ENCODE measurements around the gene SLC6A8.

DNA sequence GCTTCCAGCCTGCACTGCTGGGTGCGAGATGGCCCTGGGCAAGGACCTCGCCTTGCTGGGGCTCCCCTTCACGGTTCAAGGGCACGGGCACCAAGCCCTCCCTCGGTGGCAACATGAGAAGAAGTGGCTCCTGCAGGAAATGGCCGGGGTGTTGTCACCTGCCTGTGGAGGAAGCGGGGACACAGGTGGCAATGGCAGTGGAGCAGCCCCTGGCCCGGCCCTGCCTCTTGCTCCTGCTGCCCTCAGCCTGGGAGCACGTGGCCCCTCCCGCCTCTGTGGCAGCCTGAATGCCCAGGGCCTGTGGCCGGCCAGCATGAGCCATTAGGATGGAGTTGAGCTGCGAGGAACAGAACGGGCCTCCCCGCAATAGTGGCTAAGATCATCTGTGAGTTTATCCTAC lies 53.7 kb downstream of the SLC6A8 start:
- TF ChIP-seq, protein P1, sequence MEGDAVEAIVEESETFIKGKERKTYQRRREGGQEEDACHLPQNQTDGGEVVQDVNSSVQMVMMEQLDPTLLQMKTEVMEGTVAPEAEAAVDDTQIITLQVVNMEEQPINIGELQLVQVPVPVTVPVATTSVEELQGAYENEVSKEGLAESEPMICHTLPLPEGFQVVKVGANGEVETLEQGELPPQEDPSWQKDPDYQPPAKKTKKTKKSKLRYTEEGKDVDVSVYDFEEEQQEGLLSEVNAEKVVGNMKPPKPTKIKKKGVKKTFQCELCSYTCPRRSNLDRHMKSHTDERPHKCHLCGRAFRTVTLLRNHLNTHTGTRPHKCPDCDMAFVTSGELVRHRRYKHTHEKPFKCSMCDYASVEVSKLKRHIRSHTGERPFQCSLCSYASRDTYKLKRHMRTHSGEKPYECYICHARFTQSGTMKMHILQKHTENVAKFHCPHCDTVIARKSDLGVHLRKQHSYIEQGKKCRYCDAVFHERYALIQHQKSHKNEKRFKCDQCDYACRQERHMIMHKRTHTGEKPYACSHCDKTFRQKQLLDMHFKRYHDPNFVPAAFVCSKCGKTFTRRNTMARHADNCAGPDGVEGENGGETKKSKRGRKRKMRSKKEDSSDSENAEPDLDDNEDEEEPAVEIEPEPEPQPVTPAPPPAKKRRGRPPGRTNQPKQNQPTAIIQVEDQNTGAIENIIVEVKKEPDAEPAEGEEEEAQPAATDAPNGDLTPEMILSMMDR (IDR thresholded peaks at IDR 0.05; ENCODE audit: low read depth, low read length) = no peak
- TF ChIP-seq, protein P2, sequence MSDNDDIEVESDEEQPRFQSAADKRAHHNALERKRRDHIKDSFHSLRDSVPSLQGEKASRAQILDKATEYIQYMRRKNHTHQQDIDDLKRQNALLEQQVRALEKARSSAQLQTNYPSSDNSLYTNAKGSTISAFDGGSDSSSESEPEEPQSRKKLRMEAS (IDR thresholded peaks at IDR 0.05; ENCODE audit: low read depth, low read length) = no peak
- TF ChIP-seq POLR2A (IDR thresholded peaks at IDR 0.05; ENCODE audit: extremely low read depth, insufficient read length) = no peak
